ENCODE measurements around the gene NOC3L. TPM values are rescaled to one million over a fixed set of nuclear protein-coding genes. Genes with fewer than 3 reads are reported as not detected.

The NOC3L gene
- polyA plus RNA-seq, 1 of the 3 experiments (the other 2 are of a cell fraction) = 9.0 TPM

- no peaks in the 10 kb centered on the region for H3K9me2 ChIP-seq
- DNase-seq = no peak
- CTCF ChIA-PET = interaction anchor here (0.6 to 0.7 kb wide), 2 partner anchors 11 to 383 kb away, joined by 3 to 4 read pairs; no protein-coding TSS in a partner anchor
Measured at GRCh38 chr10:94287336-94287735, 75.4 kb downstream of the NOC3L start.

More at GRCh38 chr10:94287336-94287735, 75.4 kb downstream of the NOC3L start:
- no peak overlapping the region for H3K27ac ChIP-seq (ENCODE audit: low read depth in 2 of 2, low read length in 1 of 2)
- H4K20me1 ChIP-seq (ENCODE audit: insufficient read depth) = no peaks in the 10 kb centered on the region
- no peaks in the 10 kb centered on the region for H3K36me3 ChIP-seq (replicated peaks in 1 of 2; ENCODE audit: control insufficient read depth in 1 of 2, insufficient read depth in 2 of 2, low read length in 1 of 2)
- 87% methylated on average over 3 of the region's 3 CpGs for WGBS (ENCODE audit: low lambda C conversion rate)
- no peak for TF ChIP-seq RCOR1 (IDR thresholded peaks at IDR 0.05; ENCODE audit: low read length)
- no peak for TF ChIP-seq ZBTB33 (IDR thresholded peaks at IDR 0.05; ENCODE audit: borderline replicate concordance, low read depth)
- no peak for TF ChIP-seq REST (IDR thresholded peaks at IDR 0.05; ENCODE audit: low read depth, low read length)
- TF ChIP-seq MXI1 (IDR thresholded peaks at IDR 0.05; ENCODE audit: low read depth, low read length) = no peak
- no peak for TF ChIP-seq CHD2 (IDR thresholded peaks at IDR 0.05; ENCODE audit: low read length, partially characterized antibody)
- TF ChIP-seq GABPA (IDR thresholded peaks at IDR 0.05; ENCODE audit: low read depth) = no peak
- TF ChIP-seq MEF2A (IDR thresholded peaks at IDR 0.05; ENCODE audit: borderline replicate concordance, low read depth) = no peak
- no peak for TF ChIP-seq IRF3 (IDR thresholded peaks at IDR 0.05; ENCODE audit: low read depth, low read length)
- TF ChIP-seq EZH2phosphoT487 (IDR thresholded peaks at IDR 0.05; ENCODE audit: borderline replicate concordance, low read depth) = no peak
- no peak for TF ChIP-seq RFX5 (IDR thresholded peaks at IDR 0.05; ENCODE audit: low read length)
- no peak for TF ChIP-seq JUND (IDR thresholded peaks at IDR 0.05)
- TF ChIP-seq NFIC (IDR thresholded peaks at IDR 0.05; ENCODE audit: borderline replicate concordance) = no peak
- no peak for TF ChIP-seq POLR2AphosphoS5 (IDR thresholded peaks at IDR 0.05; ENCODE audit: low read depth, low read length)
- no peak for TF ChIP-seq ELF1 (IDR thresholded peaks at IDR 0.05)
- no peak for TF ChIP-seq CTCF (IDR thresholded peaks at IDR 0.05)
- no peak for TF ChIP-seq USF2 (IDR thresholded peaks at IDR 0.05; ENCODE audit: borderline replicate concordance, low read depth, low read length)
- TF ChIP-seq EP300 (IDR thresholded peaks at IDR 0.05; ENCODE audit: borderline replicate concordance in 1 of 2, low read depth in 1 of 2, low read length in 1 of 2) = no peak
- no peak for TF ChIP-seq RXRA (IDR thresholded peaks at IDR 0.05; ENCODE audit: borderline replicate concordance, low read depth)
- TF ChIP-seq RAD21 (IDR thresholded peaks at IDR 0.05; ENCODE audit: low read length) = no peak
- no peak overlapping the region for H3K4me2 ChIP-seq
- H3K9me3 ChIP-seq = no peaks in the 10 kb centered on the region
- no peaks in the 10 kb centered on the region for H3K27me3 ChIP-seq (ENCODE audit: insufficient read depth)
- no peak overlapping the region for H3K4me3 ChIP-seq (ENCODE audit: low read depth in 2 of 2, low read length in 1 of 2)
- no peak overlapping the region for H2AFZ ChIP-seq (ENCODE audit: low read depth)
- H3K4me1 ChIP-seq (ENCODE audit: control insufficient read depth in 1 of 2, insufficient read depth in 2 of 2, low read depth in 1 of 2, low read length in 1 of 2) = peaks cover 0 to 1% of the 10 kb centered on the region in 2 experiments; a peak in 2 of 4 replicates
- no peaks in the 10 kb centered on the region for H3F3A ChIP-seq (replicated peaks; ENCODE audit: insufficient read depth)
- no peaks in the 10 kb centered on the region for H3K79me2 ChIP-seq (ENCODE audit: insufficient read depth)
- POLR2A ChIA-PET = no interaction called here
- H3K9ac ChIP-seq = no peak overlapping the region

Data from SK-N-SH (cell line).